Measurements from ENCODE around the gene ACSL6.

The ACSL6 gene

DNA sequence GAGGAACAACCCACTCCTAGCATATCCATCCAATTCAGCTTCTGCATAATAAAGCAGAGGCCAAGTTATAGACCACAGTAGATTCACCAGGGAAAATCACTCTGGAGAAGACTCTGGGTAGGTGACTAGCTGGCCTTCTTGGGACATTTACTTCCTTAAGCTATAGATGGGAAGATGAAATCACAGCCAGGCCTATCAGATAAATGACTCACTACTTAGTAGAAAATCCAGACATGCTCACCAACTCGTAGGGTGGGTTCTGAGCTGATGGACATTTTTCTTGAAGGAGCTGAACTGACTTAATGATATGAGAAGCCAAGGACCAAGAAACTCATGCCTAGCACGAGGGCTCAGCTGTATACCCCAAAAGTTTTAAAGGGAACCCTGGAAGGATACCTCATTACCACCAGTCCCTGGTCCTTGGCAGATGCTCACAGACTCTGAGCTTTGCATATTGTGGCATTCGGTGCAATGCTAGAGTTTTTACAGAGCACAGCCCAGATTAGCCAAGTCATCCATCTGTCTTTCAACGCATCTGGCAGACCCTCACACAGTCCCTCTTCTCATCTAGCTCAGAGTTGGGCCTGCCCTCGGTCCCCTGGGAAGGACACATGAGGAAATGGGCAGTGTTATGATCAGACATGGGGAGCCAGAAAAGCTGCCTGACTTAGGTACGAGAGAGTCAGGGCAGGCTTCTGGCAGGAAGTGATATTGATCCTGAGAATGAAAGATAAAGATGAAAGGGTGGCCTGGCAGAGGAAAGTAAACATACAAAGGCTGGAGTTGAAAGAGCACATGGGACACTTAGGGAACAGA lies 15.0 kb downstream of the ACSL6 start:
- no peaks in the 10 kb centered on the region for H3K9me3 Mint-ChIP-seq
- H3K4me3 Mint-ChIP-seq: no peak overlapping the region
- no peak overlapping the region for H3K27ac Mint-ChIP-seq
- no peaks in the 10 kb centered on the region for H3K27me3 Mint-ChIP-seq (ENCODE audit: low read depth, poor library complexity)
- H3K4me1 Mint-ChIP-seq: peaks cover 42% of the 10 kb centered on the region
- H3K36me3 Mint-ChIP-seq (ENCODE audit: low read depth): no peaks in the 10 kb centered on the region
- TF ChIP-seq, protein P1, sequence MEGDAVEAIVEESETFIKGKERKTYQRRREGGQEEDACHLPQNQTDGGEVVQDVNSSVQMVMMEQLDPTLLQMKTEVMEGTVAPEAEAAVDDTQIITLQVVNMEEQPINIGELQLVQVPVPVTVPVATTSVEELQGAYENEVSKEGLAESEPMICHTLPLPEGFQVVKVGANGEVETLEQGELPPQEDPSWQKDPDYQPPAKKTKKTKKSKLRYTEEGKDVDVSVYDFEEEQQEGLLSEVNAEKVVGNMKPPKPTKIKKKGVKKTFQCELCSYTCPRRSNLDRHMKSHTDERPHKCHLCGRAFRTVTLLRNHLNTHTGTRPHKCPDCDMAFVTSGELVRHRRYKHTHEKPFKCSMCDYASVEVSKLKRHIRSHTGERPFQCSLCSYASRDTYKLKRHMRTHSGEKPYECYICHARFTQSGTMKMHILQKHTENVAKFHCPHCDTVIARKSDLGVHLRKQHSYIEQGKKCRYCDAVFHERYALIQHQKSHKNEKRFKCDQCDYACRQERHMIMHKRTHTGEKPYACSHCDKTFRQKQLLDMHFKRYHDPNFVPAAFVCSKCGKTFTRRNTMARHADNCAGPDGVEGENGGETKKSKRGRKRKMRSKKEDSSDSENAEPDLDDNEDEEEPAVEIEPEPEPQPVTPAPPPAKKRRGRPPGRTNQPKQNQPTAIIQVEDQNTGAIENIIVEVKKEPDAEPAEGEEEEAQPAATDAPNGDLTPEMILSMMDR (IDR thresholded peaks at IDR 0.05): no peak
- DNase-seq: no peak

DNA sequence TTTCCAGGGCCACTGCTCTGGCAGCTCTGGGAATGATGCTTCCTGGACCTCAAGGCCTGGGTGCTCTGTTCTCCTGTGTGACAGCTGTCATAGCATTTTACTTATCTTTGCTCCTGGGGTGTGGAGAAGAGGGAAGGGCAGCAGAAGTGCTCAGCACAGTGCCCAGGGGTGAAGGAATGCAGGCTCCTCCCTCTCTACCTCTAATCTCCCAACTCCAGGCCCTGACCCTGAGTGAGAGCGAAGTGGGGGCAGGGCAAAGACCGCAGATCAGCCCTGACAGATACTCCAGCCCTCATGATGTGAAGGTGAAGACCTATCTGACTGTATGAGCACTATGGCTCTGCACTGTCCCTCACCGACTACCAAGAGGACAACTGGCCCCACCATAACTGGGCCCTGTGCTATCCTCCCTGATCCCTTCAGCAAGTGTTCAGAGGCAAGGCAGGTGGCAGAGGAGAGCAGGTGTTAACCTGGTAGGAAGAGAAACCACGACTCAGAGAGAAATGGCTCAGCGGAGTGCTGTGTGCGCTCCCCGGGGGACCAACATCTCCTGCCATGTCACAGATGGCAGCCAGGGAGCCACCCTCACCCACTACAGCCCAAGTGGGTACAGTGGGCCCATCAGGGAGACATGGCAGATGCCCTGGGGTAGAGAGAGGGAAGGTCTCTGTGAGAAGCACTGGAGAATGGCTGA lies 16.8 kb downstream of the ACSL6 start:
- H3K27ac Mint-ChIP-seq: no peak overlapping the region
- no peaks in the 10 kb centered on the region for H3K27me3 Mint-ChIP-seq (ENCODE audit: low read depth, poor library complexity)
- H3K4me1 Mint-ChIP-seq: peaks cover 29% of the 10 kb centered on the region
- TF ChIP-seq, protein P1 (IDR thresholded peaks at IDR 0.05): no peak
- H3K36me3 Mint-ChIP-seq (ENCODE audit: low read depth): no peaks in the 10 kb centered on the region
- H3K4me3 Mint-ChIP-seq: no peak overlapping the region
- no peak for DNase-seq
- no peaks in the 10 kb centered on the region for H3K9me3 Mint-ChIP-seq

GRCh38 chr5:131994090-131994489 lies 17.4 kb downstream of the ACSL6 start:
- Mint-ChIP-seq H3K4me1 (peaks cover 23% of the 10 kb centered on the region), H3K27me3 (ENCODE audit: low read depth, poor library complexity) (no peaks in the 10 kb centered on the region), H3K36me3 (ENCODE audit: low read depth) (no peaks in the 10 kb centered on the region), H3K4me3 (no peak overlapping the region), H3K9me3 (no peaks in the 10 kb centered on the region), H3K27ac (no peak overlapping the region)
- DNase-seq: no peak
- TF ChIP-seq, protein P1 (IDR thresholded peaks at IDR 0.05): no peak

DNA sequence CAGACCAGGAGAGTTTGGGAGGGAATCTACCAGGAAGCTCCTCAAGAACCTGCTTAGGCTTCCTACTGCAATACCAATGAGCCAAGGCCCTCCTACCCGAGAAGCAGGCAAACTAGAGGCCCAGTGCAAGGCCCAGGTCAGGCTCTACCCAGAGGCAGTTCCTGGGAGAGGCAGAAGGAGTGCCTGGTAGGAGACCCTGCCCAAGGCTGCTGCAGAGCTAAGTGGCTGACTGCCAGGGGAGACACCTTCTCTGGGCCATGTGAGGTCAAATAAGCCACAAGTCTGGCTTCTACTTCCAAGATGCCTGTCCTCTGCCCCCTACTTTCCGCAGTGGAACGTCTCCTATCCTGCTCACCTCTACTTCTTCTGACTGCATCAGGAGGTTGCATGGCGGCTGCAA lies 17.8 kb downstream of the ACSL6 start:
- no peaks in the 10 kb centered on the region for H3K36me3 Mint-ChIP-seq (ENCODE audit: low read depth)
- TF ChIP-seq, protein P1 (IDR thresholded peaks at IDR 0.05): no peak
- peaks cover 19% of the 10 kb centered on the region for H3K4me1 Mint-ChIP-seq
- H3K27ac Mint-ChIP-seq: no peak overlapping the region
- no peak for DNase-seq
- H3K9me3 Mint-ChIP-seq: no peaks in the 10 kb centered on the region
- no peak overlapping the region for H3K4me3 Mint-ChIP-seq
- no peaks in the 10 kb centered on the region for H3K27me3 Mint-ChIP-seq (ENCODE audit: low read depth, poor library complexity)

DNA sequence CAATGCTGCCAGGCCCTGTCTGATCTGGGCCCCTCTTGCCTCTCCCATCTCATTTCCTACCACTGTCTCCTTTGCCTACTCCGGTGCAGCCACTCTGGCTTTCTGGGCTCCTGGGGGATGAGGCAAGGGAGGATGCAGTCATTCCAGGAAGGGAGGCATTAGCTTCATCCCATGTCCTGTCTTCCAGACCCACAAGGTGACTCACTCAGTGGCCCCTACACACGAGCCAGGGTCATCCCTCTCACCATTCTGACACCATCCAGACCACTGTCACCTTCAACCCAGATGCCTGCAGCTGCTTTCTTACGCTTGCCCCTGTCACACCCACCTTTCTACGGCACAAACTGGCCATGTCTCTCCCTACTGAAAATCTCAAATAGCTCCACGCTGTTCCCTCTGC lies 19.1 kb downstream of the ACSL6 start:
- H3K9me3 Mint-ChIP-seq: no peaks in the 10 kb centered on the region
- H3K4me3 Mint-ChIP-seq: no peak overlapping the region
- no peak overlapping the region for H3K27ac Mint-ChIP-seq

More for the DNA sequence above, 19.1 kb downstream of the ACSL6 start:
- Mint-ChIP-seq H3K27me3 (ENCODE audit: low read depth, poor library complexity) (no peaks in the 10 kb centered on the region), H3K36me3 (ENCODE audit: low read depth) (no peaks in the 10 kb centered on the region), H3K4me1 (peaks cover 12% of the 10 kb centered on the region)
- TF ChIP-seq, protein P1 (IDR thresholded peaks at IDR 0.05): no peak
- DNase-seq: no peak
